ENCODE measurements around the gene SGK1.

The SGK1 gene

DNA sequence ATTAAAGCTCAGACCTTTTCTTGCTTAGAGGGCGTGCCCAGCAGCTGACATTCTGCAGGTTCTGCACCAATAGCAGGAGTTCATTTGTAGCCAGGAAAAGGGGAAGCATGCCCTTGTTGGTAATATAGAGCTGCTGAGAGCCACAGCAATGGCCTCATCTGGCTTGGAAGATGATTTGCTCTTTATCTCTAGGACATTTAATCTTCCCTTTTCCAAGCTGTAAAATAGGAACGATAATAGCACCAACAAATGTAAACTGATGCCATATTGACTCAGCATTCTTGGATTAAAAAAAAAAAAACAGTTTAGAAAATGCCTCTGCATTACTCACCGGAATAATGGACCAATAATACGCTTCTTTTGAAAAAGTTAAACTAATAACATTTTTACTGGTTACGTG lies 172.1 kb downstream of the SGK1 start:
- H3K4me3 ChIP-seq (ENCODE audit: low read depth, low read length), result no peak overlapping the region
- in situ Hi-C loops (cut with HindIII; ENCODE audit: low sequenced_read_pairs), result no loop called here
- no peak for DNase-seq (ENCODE audit: low read depth)
- TF ChIP-seq, protein P1, sequence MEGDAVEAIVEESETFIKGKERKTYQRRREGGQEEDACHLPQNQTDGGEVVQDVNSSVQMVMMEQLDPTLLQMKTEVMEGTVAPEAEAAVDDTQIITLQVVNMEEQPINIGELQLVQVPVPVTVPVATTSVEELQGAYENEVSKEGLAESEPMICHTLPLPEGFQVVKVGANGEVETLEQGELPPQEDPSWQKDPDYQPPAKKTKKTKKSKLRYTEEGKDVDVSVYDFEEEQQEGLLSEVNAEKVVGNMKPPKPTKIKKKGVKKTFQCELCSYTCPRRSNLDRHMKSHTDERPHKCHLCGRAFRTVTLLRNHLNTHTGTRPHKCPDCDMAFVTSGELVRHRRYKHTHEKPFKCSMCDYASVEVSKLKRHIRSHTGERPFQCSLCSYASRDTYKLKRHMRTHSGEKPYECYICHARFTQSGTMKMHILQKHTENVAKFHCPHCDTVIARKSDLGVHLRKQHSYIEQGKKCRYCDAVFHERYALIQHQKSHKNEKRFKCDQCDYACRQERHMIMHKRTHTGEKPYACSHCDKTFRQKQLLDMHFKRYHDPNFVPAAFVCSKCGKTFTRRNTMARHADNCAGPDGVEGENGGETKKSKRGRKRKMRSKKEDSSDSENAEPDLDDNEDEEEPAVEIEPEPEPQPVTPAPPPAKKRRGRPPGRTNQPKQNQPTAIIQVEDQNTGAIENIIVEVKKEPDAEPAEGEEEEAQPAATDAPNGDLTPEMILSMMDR (IDR thresholded peaks at IDR 0.05; ENCODE audit: low read depth, low read length, missing control alignments), result no peak

DNA sequence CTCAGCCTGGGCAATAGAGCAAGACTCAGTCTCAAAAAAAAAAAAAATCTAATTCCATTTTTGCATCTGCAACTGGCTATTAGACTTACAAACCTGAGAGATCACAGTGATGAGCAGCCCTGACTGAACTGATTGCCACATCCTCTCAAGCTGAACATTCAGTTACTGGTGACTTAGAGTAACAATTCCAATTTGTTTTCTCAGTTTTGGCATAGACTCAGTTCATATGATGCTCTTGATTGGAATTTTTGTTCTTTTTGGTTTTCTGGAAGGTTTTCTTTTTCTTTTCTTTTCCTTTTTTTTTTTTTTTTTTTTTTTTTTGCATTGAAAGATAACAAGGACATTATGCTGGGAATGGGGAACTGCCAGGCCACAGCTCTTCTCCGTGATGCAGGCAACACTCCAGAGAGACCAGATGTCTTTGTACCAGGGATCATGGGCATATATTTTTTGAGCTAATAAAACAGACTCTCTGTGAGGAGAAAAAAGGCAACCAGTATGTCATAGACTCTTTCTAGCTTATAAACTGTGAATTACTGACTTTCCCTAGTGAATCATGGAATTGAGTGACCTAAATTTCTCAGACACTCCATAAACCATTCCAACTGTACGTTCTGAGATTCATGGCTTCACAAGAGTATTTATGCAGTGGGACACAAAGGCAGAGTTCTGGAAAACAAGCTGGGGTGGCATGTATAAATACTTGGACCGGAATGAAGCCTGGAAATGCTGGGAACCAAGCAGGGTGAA lies 179.5 kb downstream of the SGK1 start:
- H3K4me3 ChIP-seq (ENCODE audit: low read depth, low read length), result no peak overlapping the region
- TF ChIP-seq, protein P1 (IDR thresholded peaks at IDR 0.05; ENCODE audit: low read depth, low read length, missing control alignments), result no peak
- in situ Hi-C loops (cut with HindIII; ENCODE audit: low sequenced_read_pairs), result no loop called here
- no peak for DNase-seq (ENCODE audit: low read depth)

DNA sequence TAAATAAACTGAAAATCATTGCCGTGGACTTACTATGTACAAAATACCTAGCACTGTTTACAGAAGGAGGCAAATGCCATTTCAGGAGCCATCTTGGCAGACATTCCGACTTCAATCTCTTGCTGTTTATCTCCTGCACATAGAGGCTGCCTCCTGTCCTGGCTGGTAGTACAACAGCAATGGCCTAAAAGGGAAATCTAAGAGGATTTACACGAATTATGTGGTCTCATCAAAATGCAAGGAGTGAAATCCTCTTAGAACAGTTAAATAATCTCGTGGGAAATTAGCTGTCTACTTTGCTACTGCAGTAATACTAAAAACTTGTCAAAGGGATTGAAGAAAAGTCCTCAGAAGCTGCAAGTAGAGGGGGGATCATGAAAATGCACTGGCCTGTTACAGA lies 183.3 kb downstream of the SGK1 start:
- no peak overlapping the region for H3K4me3 ChIP-seq (ENCODE audit: low read depth, low read length)
- TF ChIP-seq, protein P1 (IDR thresholded peaks at IDR 0.05; ENCODE audit: low read depth, low read length, missing control alignments), result no peak
- in situ Hi-C loops (cut with HindIII; ENCODE audit: low sequenced_read_pairs), result no loop called here
- no peak for DNase-seq (ENCODE audit: low read depth)

DNA sequence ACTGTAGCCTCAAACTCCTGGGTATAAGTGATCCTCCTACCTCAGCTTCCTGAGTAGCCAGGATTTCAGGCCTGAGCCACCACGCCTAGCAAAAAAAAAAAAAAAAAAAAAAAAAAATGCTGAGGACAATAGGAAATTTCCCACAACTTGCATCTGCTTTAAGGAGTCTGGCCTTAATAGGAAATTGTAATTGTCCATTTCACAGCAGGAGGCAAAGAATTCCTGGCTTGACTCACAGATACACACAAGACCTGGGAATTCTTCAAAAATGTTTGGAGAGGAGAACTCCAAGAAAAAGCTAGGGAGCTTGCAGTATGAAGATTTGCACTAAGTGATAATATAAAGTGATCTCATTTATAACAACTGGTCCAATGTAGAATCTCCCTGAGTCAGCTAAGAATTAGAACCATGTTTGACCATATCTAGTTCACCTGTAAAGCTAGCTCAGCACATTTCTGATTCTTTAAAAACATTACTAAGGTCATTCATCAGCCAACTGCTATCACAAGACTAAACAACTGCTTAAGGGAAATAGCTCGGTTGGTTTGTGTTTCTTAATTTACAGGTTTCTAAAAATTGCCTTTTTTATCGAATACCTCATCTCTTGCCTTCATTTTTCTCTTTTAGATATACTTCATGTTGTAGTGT lies 185.3 kb downstream of the SGK1 start:
- no peak overlapping the region for H3K4me3 ChIP-seq (ENCODE audit: low read depth, low read length)
- DNase-seq (ENCODE audit: low read depth), result peak; percentile 79
- TF ChIP-seq, protein P1 (IDR thresholded peaks at IDR 0.05; ENCODE audit: low read depth, low read length, missing control alignments), result no peak
- in situ Hi-C loops (cut with HindIII; ENCODE audit: low sequenced_read_pairs), result no loop called here

DNA sequence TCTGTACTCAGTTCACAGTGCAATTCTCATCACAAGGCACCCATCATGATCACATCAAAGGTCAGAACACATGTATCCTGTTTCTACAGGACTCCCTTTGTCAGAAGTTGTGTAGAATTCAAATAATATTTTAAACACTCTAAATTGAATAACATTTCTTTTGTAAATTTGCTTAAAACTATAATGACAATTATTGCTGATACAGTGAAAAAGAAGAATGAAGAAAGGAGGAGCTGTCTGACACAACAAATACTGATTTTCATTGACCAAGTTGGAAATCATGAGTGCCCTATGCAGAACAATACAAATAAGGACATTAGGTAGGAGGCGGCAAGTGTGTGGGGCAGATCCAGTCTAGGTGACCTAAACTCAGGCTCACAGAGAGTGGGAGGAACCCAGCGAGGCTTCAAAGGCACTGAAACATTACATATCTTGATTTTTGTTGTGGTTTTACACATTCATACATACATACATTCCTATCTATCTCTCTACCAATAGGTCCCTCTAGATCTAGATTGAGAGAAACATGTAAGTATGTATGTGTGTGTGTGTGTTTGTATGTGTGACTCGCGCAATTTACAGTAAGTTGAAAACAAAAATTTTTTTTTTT lies 186.3 kb downstream of the SGK1 start:
- TF ChIP-seq, protein P1 (IDR thresholded peaks at IDR 0.05; ENCODE audit: low read depth, low read length, missing control alignments), result no peak
- no peak overlapping the region for H3K4me3 ChIP-seq (ENCODE audit: low read depth, low read length)
- DNase-seq (ENCODE audit: low read depth), result no peak
- in situ Hi-C loops (cut with HindIII; ENCODE audit: low sequenced_read_pairs), result no loop called here

DNA sequence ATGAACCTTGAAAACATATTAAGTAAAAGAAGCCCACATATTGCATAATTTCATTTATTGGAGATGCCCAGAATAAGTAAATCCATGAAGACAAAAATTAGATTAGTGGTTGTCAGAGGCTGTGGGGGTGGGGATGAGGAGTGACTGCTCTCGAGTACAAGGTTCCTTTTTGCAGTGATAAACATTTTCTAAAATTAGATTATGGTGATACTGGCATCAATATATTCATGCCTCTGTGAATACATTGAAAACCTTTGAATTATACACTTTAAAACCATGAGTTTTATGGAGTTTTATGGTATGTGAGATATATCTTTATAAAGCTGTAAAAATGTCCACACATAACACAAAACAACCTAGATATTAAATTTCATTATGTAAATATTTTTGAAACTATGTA lies 189.8 kb downstream of the SGK1 start:
- TF ChIP-seq, protein P1 (IDR thresholded peaks at IDR 0.05; ENCODE audit: low read depth, low read length, missing control alignments), result no peak
- DNase-seq (ENCODE audit: low read depth), result no peak
- H3K4me3 ChIP-seq (ENCODE audit: low read depth, low read length), result no peak overlapping the region
- in situ Hi-C loops (cut with HindIII; ENCODE audit: low sequenced_read_pairs), result no loop called here
